GM12873 (cell line): ENCODE measurements around the gene SLC4A7.

Experiments
- TF ChIP-seq, protein P1 (sequence below): IDR thresholded peaks from 2 replicates; pipeline ENCODE4 v1.5.1; 2012; ENCODE audit warnings: low read depth, mild to moderate bottlenecking, moderate library complexity, low read length, control low read depth; ENCODE audit not compliant: insufficient read depth; ENCODE audit errors: missing control alignments

SLC4A7 gene

DNA sequence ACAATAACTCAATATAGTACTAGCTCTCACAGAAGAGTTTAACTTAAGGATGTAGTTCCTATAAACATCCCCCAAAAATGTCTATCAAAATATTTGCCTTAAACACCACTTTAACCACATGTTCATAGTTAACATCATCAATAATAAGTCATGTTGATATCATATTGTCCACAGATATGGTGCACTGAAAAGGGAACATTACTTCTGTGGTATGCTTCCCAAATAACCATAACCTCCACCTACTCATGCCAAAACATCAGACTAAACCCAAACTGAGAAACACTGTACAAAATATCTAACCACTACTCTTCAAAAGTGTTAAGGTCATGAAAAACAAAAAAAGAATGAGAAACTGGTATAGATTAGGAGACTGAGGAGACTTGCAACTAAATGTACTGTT lies 32.9 kb downstream of the SLC4A7 start:
- TF ChIP-seq, protein P1, sequence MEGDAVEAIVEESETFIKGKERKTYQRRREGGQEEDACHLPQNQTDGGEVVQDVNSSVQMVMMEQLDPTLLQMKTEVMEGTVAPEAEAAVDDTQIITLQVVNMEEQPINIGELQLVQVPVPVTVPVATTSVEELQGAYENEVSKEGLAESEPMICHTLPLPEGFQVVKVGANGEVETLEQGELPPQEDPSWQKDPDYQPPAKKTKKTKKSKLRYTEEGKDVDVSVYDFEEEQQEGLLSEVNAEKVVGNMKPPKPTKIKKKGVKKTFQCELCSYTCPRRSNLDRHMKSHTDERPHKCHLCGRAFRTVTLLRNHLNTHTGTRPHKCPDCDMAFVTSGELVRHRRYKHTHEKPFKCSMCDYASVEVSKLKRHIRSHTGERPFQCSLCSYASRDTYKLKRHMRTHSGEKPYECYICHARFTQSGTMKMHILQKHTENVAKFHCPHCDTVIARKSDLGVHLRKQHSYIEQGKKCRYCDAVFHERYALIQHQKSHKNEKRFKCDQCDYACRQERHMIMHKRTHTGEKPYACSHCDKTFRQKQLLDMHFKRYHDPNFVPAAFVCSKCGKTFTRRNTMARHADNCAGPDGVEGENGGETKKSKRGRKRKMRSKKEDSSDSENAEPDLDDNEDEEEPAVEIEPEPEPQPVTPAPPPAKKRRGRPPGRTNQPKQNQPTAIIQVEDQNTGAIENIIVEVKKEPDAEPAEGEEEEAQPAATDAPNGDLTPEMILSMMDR: no peak

DNA sequence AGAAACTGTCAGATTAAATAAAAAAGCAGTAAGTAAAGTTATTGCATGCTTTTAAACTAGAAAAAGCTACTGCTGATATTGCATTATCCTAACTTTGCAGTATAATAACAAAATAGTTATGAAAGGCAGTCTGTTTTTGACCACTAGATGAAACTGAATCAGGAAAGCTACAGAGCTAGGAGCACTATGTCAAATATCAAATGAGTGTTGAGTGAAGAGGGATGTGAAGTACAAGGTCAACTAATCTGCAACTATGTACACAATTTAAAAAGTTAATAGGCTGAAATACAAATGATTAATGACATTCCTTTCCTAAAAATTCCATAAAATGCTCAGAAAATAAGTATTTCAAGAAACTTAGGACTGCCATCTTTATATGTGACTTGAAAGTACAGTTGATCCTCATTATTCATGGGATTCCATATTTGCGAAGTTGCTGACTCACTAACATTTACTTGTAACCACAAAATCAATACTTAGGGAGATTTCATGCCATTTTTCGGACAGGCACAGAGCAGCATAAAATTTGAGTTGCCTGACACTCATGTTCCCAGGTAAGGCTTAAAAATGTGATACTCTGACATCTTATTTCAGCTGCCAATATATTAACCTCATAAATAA lies 34.5 kb downstream of the SLC4A7 start:
- TF ChIP-seq, protein P1: no peak

DNA sequence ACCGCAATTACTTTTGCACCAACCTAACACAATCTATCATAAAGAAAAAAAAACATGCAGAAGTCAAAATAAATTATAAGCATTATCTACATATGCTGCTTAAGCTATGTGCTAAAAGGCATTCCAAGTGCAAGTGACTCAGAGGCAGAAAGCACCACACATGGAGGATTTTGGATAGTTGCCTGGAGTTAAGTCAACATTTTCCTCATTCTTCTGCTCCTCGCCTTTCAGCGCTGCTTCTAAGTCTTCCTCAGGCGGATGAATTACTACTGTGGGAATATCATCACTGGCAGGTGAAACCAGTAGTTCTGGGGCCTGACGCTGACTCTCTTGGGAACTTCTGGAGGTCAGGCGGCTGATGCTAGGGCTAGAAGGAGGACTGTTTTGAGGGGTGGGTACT lies 53.1 kb downstream of the SLC4A7 start:
- TF ChIP-seq, protein P1: no peak

DNA sequence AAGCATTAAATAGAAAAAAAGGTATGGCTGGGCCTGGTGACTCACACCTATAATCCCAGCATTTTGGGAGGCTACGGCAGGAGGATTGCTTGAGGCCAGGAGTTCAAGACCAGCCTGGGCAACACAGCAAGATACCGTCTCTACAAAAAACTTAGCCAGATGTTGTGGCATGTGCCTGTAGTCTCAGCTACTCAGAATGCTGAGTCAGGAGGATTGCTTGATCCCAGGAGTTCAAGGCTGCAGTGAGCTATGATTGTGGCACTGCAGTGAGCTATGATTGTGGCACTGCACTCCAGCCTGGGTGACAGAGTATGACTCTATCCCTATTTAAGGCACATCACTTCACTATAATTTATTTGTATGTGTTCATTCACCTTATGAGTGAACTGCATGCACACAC lies 54.3 kb downstream of the SLC4A7 start:
- TF ChIP-seq, protein P1: no peak

DNA sequence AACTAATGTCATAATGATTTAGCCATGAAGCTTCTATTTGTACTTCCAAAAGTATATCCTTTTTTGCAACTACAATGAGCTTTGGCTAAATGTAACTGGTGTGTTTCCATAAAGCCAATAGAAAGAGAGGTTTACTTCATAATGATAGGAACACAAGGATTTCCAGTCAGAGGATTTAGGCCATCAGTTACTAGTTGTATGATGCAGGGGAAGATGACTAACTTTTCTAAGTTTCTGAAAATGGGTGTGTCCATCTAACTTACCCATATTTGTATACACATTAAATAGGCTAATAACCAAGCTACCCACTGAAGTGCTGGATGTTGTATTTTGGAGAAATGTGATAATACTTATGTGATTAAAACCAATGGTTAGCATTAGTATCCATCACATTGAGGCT lies 55.7 kb downstream of the SLC4A7 start:
- TF ChIP-seq, protein P1: no peak

DNA sequence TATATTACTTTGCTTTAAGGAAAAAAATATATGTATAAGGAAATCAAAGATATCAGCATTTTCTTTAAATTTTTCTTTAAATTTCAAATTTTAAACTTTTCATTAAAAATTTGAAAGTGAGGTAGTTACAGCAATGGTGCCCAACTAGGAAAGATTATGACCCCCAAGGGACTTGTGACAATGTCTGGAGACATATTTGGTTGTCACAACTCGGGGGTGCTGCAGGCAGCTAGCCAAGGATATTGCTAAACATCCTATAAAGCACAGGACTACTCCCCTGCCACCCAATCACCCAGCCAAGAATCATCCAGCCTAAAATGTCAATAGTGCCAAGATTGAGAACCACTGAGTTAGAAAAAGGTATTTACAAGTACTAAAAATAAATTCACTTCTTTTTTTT lies 57.3 kb downstream of the SLC4A7 start:
- TF ChIP-seq, protein P1: no peak

DNA sequence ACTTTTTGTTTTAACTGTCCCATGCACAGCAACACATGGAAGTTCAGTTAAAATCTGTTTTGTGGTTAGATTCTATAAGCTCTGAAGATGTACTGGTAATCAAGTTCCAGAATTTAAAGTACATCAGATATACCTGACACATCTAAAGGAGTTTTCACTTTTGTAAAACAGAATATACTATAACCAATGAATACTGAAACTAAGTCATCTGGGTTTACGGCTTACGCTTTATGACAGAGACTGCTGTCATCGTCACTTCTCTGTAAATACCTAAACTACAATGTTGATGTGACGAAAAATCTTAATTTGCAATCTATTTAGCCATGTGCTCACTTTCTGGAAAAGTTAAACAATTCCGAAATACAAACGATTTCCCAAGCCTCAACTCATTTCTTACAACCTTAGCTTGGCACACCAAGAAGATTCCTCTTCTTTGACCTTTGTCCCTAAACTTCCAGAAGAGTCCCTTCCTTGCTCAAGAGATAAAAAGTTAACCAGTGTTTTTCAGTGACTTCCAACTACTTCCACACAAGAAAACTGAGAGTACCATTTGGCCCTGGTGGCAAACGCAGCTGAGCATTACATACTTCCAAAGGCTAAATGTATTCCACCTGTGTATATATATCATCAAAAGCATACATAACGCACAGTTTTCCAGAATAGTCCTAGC lies 58.2 kb downstream of the SLC4A7 start:
- TF ChIP-seq, protein P1: no peak
